ENCODE data around the gene USP8.
A peak's percentile ranks its signal among the peaks of the same experiment; 100 is the strongest.
"Not testable (repeated sequence)": the region's sequence is repeated elsewhere in the genome, so short reads cannot be mapped to it uniquely, and the experiment has no call there.

USP8 gene

GRCh38 chr15:50424066-50424890, at the start of gene USP8:
USP8 (plus strand) TSS chr15:50424405; CDS start chr15:50439074, 14,669 bp downstream.
- peak; percentile 87 for DNase-seq

- no peak for DNase-seq
These were observed 46.1 kb upstream of the USP8 start for GRCh38 chr15:50377867-50378751.

GRCh38 chr15:50378776-50379175, 45.4 kb upstream of the USP8 start:
- no peak for DNase-seq

GRCh38 chr15:50379413-50379812, 44.8 kb upstream of the USP8 start:
- DNase-seq = not testable (repeated sequence)

- no peak for DNase-seq
These were observed 44.1 kb upstream of the USP8 start for GRCh38 chr15:50380089-50380488.

- DNase-seq = no peak
These were observed 42.8 kb upstream of the USP8 start for GRCh38 chr15:50381438-50381837.

- DNase-seq = not testable (repeated sequence)
These were observed 41.8 kb upstream of the USP8 start for GRCh38 chr15:50382408-50382807.

GRCh38 chr15:50390554-50391264, 33.5 kb upstream of the USP8 start:
- DNase-seq = no peak

- not testable (repeated sequence) for DNase-seq
These were observed 32.6 kb upstream of the USP8 start for GRCh38 chr15:50391561-50391960.

- no peak for DNase-seq
These were observed 12.3 kb upstream of the USP8 start for GRCh38 chr15:50411870-50412269.

GRCh38 chr15:50414624-50415023, 9.6 kb upstream of the USP8 start:
- DNase-seq = no peak

GRCh38 chr15:50415752-50416404, 8.3 kb upstream of the USP8 start:
- DNase-seq = no peak

GRCh38 chr15:50416890-50417289, 7.3 kb upstream of the USP8 start:
- DNase-seq = no peak

- no peak for DNase-seq
These were observed 6.1 kb upstream of the USP8 start for GRCh38 chr15:50418041-50418583.

GRCh38 chr15:50425219-50425618, 1.0 kb downstream of the USP8 start:
- DNase-seq = no peak

GRCh38 chr15:50425678-50426246, 1.6 kb downstream of the USP8 start:
- not testable (repeated sequence) for DNase-seq

- no peak for DNase-seq
These were observed 2.2 kb downstream of the USP8 start for GRCh38 chr15:50426428-50426827.

GRCh38 chr15:50431204-50431603, 7.0 kb downstream of the USP8 start:
- no peak for DNase-seq

- no peak for DNase-seq
These were observed 8.0 kb downstream of the USP8 start for GRCh38 chr15:50432230-50432629.

- DNase-seq = no peak
These were observed 11.6 kb downstream of the USP8 start for GRCh38 chr15:50435772-50436171.

GRCh38 chr15:50438251-50438650, 14.0 kb downstream of the USP8 start:
- DNase-seq = no peak

- no peak for DNase-seq
These were observed 16.7 kb downstream of the USP8 start for GRCh38 chr15:50440932-50441331.
